SK-N-SH (cell line): ENCODE results near the gene GRIK3. TPM values are rescaled to one million over a fixed set of nuclear protein-coding genes. Genes with fewer than 3 reads are reported as not detected.

Experiments
- CTCF ChIA-PET: fragments of 300-600, 350-600 bp; formaldehyde crosslinking; extraction: SDS; loops from one replicate; lab custom pipeline; 2021; lab: Yijun Ruan, JAX
- POLR2A ChIA-PET: fragments of 350-600 bp; sonication (Branson Sonifier 250); formaldehyde crosslinking; extraction: SDS; loops from one replicate; lab custom pipeline; 2020; ENCODE audit warnings: antibody characterized with exemption, inconsistent platforms; lab: Yijun Ruan, JAX
- DNase-seq: peaks from one replicate; pipeline ENCODE4 v3.0.0; 2012
- H2AFZ ChIP-seq: fragments of 200-600 bp; sonication (generic); 2 replicates; pipeline ENCODE4 v1.8.1; 2016; ENCODE audit warnings: antibody characterized with exemption, mild to moderate bottlenecking, low read depth
- H3F3A ChIP-seq: fragments of 200-600 bp; sonication (generic); replicated peaks from 2 replicates; pipeline ENCODE3; 2016; ENCODE audit warnings: antibody characterized with exemption, mild to moderate bottlenecking; ENCODE audit not compliant: insufficient read depth
- H3K27ac ChIP-seq, 2 experiments: fragments of 200-500 bp in 1 of 2; fragments of 200-600 bp in 1 of 2; sonication (Bioruptor generic) in 1 of 2; sonication (generic), shearing (Covaris generic) in 1 of 2; 2 replicates each; pipeline versions ENCODE4 v1.5.1 to v1.6.1; 2014 to 2016; ENCODE audit warnings: low read depth in 2 of 2, inconsistent platforms in 1 of 2, low read length in 1 of 2, mild to moderate bottlenecking in 1 of 2, mixed read lengths in 1 of 2
- H3K27me3 ChIP-seq: fragments of 200-600 bp; sonication (generic), shearing (Covaris generic); 2 replicates; pipeline ENCODE4 v1.6.1; 2016; ENCODE audit warnings: mixed run types; ENCODE audit not compliant: insufficient read depth
- H3K36me3 ChIP-seq, 2 experiments: fragments of 200-500 bp in 1 of 2; fragments of 200-600 bp in 1 of 2; sonication (Bioruptor generic) in 1 of 2; sonication (generic) in 1 of 2; replicated peaks in 1 of 2; 2 replicates each; pipeline versions ENCODE3 to v1.5.1; 2014 to 2016; ENCODE audit warnings: low read length in 1 of 2, mild to moderate bottlenecking in 1 of 2; ENCODE audit not compliant: insufficient read depth in 2 of 2, control insufficient read depth in 1 of 2
- H3K4me1 ChIP-seq, 2 experiments: fragments of 200-500 bp in 1 of 2; fragments of 200-600 bp in 1 of 2; sonication (Bioruptor generic) in 1 of 2; sonication (generic), shearing (Covaris generic) in 1 of 2; 2 replicates each; pipeline versions ENCODE4 v1.5.1 to v1.6.1; 2014 to 2016; ENCODE audit warnings: low read depth in 1 of 2, low read length in 1 of 2, mixed run types in 1 of 2; ENCODE audit not compliant: insufficient read depth in 2 of 2, control insufficient read depth in 1 of 2
- H3K4me2 ChIP-seq: fragments of 200-600 bp; sonication (generic), shearing (Covaris generic); 2 replicates; pipeline ENCODE4 v1.6.1; 2017; ENCODE audit warnings: mixed run types
- H3K4me3 ChIP-seq, 2 experiments: fragments of 200-500 bp in 1 of 2; fragments of 200-600 bp in 1 of 2; sonication (Bioruptor generic) in 1 of 2; sonication (generic), shearing (Covaris generic) in 1 of 2; 2 replicates each; pipeline versions ENCODE4 v1.5.1 to v1.8.1; 2014 to 2016; ENCODE audit warnings: low read depth in 2 of 2, inconsistent platforms in 1 of 2, low read length in 1 of 2, mild to moderate bottlenecking in 1 of 2, mixed read lengths in 1 of 2, moderate library complexity in 1 of 2
- H3K79me2 ChIP-seq: fragments of 200-600 bp; sonication (generic); 2 replicates; pipeline ENCODE4 v1.8.1; 2017; ENCODE audit warnings: mild to moderate bottlenecking; ENCODE audit not compliant: insufficient read depth
- H3K9ac ChIP-seq: fragments of 200-600 bp; sonication (generic); 2 replicates; pipeline ENCODE4 v1.6.1; 2017; ENCODE audit warnings: mixed run types
- H3K9me2 ChIP-seq: fragments of 200-600 bp; sonication (generic); 2 replicates; pipeline ENCODE4 v1.6.1; 2017; ENCODE audit warnings: mixed run types
- H3K9me3 ChIP-seq: fragments of 200-600 bp; sonication (generic); 2 replicates; pipeline ENCODE4 v1.6.1; 2017; ENCODE audit warnings: mixed run types, mild to moderate bottlenecking, moderate library complexity
- H4K20me1 ChIP-seq: fragments of 200-600 bp; sonication (generic); 2 replicates; pipeline ENCODE4 v1.6.1; 2017; ENCODE audit warnings: mild to moderate bottlenecking, mixed run types; ENCODE audit not compliant: insufficient read depth
- IRF3 ChIP-seq: fragments of 150-350 bp; IDR thresholded peaks from 2 replicates; pipeline ENCODE4 v1.6.1; 2016; ENCODE audit warnings: mild to moderate bottlenecking, low read depth, low read length
- JUND ChIP-seq: IDR thresholded peaks from 2 replicates; pipeline ENCODE4 v1.4.0; 2012
- RFX5 ChIP-seq: IDR thresholded peaks from 2 replicates; pipeline ENCODE4 v1.6.1; 2012; ENCODE audit warnings: mild to moderate bottlenecking, improper control_type of control experiment, low read length
- SMC3 ChIP-seq: IDR thresholded peaks from 2 replicates; pipeline ENCODE4 v1.6.1; 2012; ENCODE audit warnings: low read depth, low read length, improper control_type of control experiment
- TAF1 ChIP-seq: IDR thresholded peaks from 2 replicates; pipeline ENCODE4 v1.6.1; 2012; ENCODE audit warnings: low read depth, mild to moderate bottlenecking, low read length, moderate library complexity, borderline replicate concordance
- TCF12 ChIP-seq: IDR thresholded peaks from 2 replicates; pipeline ENCODE4 v1.4.0; 2012
- TEAD4 ChIP-seq: IDR thresholded peaks from 2 replicates; pipeline ENCODE4 v1.4.0; 2012; ENCODE audit warnings: mild to moderate bottlenecking, borderline replicate concordance; ENCODE audit not compliant: insufficient read depth
- whole genome bisulfite sequencing: methylation state at CpG from one replicate; pipeline ENCODE4 v1.1.6; 2017; ENCODE audit warnings: low lambda C conversion rate; 5-methylcytosine and 5-hydroxymethylcytosine counted together
- polyA plus RNA-seq, 3 experiments: library from polyadenylated mRNA; depleted of rRNA; stranded (reverse); fragments of >200 nt; gene quantifications; 2 replicates each; pipeline ENCODE4 v1.2.3, GENCODE V29; 2012
- TF ChIP-seq, protein P1 (sequence below): IDR thresholded peaks from 2 replicates; pipeline ENCODE4 v1.6.1; 2012; ENCODE audit warnings: mild to moderate bottlenecking, low read depth, low read length, moderate library complexity

Gene GRIK3
- polyA plus RNA-seq, 1 of the 3 experiments (the other 2 are of a cell fraction): not detected

DNA sequence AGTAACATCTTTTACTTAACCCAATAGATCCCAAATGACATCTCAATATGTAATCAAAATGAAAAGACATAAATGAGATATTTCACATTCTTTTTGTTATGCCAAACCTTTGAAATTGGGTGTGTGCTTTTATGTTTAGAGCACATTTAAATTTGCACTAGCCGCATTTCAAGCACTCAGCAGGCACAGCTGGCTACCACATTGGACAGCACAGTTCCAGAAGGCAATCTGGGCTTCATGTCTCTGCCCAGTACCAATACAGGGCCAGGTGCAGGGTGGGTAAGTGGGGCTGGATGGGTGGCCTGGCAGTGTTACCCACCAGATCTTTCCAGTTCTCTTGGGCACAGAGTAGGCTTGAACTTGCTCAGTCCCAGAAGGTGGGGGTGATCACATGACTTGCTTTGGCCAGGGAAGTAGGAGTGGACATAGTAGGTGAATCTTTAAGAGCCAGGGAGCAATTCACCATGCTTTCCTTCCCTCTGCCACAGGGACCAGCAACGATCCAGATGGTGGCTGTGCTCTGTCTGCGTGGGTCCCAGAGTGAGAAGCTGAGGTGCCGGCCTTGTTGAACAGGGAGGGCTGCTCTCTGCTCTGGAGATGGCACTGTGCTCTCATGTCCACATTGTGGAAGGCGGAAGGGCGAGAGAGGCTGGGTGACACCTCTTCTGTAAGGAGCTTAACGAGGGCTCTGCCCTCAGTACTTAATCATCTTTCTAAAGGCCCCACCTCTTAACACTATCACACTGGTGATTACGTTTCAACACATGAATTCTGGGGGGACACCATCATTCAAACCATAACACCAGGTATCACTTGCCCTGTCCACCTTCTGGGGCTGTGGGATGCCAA lies 261.4 kb downstream of the GRIK3 start:
- WGBS: 22% methylated on average over 7 of the region's 8 CpGs
- Histone ChIP-seq H3K9ac (no peak overlapping the region), H3K4me2 (no peak overlapping the region), H3K4me3 (no peak overlapping the region), H2AFZ (no peak overlapping the region), H3K27ac (no peak overlapping the region), H3K4me1 (peaks cover 0 to 32% of the 10 kb centered on the region in 2 experiments; a peak in 2 of 4 replicates), H3K9me3 (no peaks in the 10 kb centered on the region), H3K79me2 (no peaks in the 10 kb centered on the region), H3K27me3 (no peaks in the 10 kb centered on the region), H4K20me1 (no peaks in the 10 kb centered on the region), H3K9me2 (no peaks in the 10 kb centered on the region), H3F3A (no peaks in the 10 kb centered on the region), H3K36me3 (no peaks in the 10 kb centered on the region)
- ChIA-PET POLR2A (no interaction called here), CTCF (interaction anchor here (0.7 to 1.4 kb wide), 2 partner anchors 15 to 17 kb away, joined by 3 to 4 read pairs; no protein-coding TSS in a partner anchor)
- no peak for DNase-seq
- TF ChIP-seq TAF1: no peak
- TF ChIP-seq, protein P1, sequence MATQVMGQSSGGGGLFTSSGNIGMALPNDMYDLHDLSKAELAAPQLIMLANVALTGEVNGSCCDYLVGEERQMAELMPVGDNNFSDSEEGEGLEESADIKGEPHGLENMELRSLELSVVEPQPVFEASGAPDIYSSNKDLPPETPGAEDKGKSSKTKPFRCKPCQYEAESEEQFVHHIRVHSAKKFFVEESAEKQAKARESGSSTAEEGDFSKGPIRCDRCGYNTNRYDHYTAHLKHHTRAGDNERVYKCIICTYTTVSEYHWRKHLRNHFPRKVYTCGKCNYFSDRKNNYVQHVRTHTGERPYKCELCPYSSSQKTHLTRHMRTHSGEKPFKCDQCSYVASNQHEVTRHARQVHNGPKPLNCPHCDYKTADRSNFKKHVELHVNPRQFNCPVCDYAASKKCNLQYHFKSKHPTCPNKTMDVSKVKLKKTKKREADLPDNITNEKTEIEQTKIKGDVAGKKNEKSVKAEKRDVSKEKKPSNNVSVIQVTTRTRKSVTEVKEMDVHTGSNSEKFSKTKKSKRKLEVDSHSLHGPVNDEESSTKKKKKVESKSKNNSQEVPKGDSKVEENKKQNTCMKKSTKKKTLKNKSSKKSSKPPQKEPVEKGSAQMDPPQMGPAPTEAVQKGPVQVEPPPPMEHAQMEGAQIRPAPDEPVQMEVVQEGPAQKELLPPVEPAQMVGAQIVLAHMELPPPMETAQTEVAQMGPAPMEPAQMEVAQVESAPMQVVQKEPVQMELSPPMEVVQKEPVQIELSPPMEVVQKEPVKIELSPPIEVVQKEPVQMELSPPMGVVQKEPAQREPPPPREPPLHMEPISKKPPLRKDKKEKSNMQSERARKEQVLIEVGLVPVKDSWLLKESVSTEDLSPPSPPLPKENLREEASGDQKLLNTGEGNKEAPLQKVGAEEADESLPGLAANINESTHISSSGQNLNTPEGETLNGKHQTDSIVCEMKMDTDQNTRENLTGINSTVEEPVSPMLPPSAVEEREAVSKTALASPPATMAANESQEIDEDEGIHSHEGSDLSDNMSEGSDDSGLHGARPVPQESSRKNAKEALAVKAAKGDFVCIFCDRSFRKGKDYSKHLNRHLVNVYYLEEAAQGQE: no peak

DNA sequence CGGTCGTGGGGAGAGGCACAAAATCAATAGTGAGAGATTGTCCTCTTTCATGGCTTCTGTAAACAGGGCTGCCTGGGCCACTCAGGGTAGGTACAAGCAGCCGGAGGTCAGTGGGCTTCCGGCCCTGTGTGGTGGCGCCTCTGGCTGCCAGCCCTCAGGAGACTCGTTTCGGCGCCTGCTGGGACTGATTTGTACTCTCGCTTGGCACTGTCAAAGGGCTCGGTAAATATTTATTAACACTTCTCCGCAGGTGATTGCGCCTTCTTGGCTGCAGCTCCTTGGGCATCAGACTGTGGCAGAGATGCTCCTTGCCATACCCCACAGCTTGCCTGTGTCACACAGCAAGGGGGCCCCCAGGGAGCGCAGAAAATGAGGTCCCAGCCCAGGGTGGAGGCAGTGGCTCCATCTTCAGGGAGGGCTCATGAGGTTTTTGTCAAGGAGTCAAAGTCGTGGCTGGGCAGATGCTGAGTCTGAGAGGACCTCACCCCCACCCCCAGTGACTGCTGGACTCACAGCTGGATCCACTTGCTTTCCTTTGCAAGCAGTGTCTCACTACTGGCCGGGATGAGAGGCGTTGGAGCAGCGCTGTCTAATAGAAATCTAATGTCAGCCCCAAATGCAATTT lies 262.5 kb downstream of the GRIK3 start:
- no peaks in the 10 kb centered on the region for H3K36me3 ChIP-seq
- no peak overlapping the region for H2AFZ ChIP-seq
- H3K27ac ChIP-seq: no peak overlapping the region
- no peaks in the 10 kb centered on the region for H3K9me3 ChIP-seq
- TF ChIP-seq SMC3 (no peak), RFX5 (no peak), JUND (no peak), IRF3 (no peak), TCF12 (no peak), TEAD4 (no peak)
- TF ChIP-seq, protein P1: no peak
- TF ChIP-seq, all 33 proteins: peak for 0
- Histone ChIP-seq H4K20me1 (no peaks in the 10 kb centered on the region), H3K4me1 (peaks cover 0 to 32% of the 10 kb centered on the region in 2 experiments; a peak in 2 of 4 replicates), H3K27me3 (no peaks in the 10 kb centered on the region), H3K4me2 (no peak overlapping the region), H3K9ac (no peak overlapping the region), H3K9me2 (no peaks in the 10 kb centered on the region), H3F3A (no peaks in the 10 kb centered on the region), H3K79me2 (no peaks in the 10 kb centered on the region), H3K4me3 (no peak overlapping the region)
- 58% methylated on average over 7 of the region's 17 CpGs for WGBS
- ChIA-PET POLR2A (no interaction called here), CTCF (no interaction called here)
- no peak for DNase-seq
